ENCODE results near the gene CACHD1. TPM values are rescaled to one million over a fixed set of nuclear protein-coding genes. Genes with fewer than 3 reads are reported as not detected.

Gene CACHD1
- 2.2 and 2.4 TPM in 2 replicates for polyA plus RNA-seq (2012; rRNA removed)
- 3.2 TPM in 2 replicates for polyA plus RNA-seq (2012; cell fraction: cytosol; rRNA removed)
- polyA plus RNA-seq (2012; cell fraction: nucleus; rRNA removed) = 3.7 and 4.7 TPM in 2 replicates

DNA sequence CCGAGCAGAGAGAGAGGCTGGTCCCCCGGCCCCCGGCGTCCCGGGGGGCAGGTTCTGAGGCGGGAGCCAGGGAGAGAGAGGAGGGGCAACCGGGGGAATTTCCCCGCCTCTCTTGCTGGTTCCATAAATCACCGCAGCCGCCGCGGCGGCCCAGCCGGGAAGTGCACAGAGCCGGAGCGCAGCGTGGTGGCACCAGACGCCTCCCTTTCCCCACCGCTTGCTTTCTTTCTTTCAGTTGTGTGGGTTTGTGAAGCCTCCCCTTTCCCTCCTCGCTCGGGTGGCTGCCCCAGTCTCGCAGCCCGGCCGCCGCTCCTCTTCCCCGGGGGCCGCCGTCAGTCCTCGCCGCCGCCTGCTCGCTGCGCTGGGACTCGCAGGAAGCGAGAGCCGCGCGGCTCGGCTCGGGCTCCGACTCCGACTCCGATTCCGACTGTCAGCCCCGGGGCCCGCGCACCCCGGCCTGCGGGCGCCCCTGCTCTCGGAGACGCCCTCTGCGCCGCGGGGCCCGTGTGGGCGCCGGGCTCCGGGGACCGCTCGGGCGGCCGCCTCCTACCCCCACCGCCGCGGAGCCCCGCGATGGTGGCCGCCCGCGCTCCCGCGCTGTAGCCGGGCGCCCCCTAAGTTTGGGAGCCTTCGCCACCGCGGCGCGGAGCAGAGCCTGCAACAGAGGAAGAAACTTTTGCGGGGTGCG lies at the start of gene CACHD1:
TSS of gene CACHD1 (plus strand) at position 153 of the 688 bp plus-strand sequence. CDS start 616 bp downstream, outside the sequence.
- H3K9me3 ChIP-seq = no peaks in the 10 kb centered on the region
- H3K4me2 ChIP-seq = peak within 1 kb of the TSS; percentile 85
- peak within 1 kb of the TSS; percentile 75; the same call in 1 of the 2 replicates for H3K9ac ChIP-seq
- H3K4me1 ChIP-seq (ENCODE audit: control insufficient read depth in 1 of 2, insufficient read depth in 2 of 2, low read depth in 1 of 2, low read length in 1 of 2) = peaks cover 5 to 22% of the 10 kb centered on the region in 2 experiments
- CTCF ChIA-PET = interaction anchor here (0.6 kb wide), 1 partner anchor 22 kb away, joined by 5 read pairs; no protein-coding TSS in a partner anchor
- DNase-seq = peak; percentile 95
- H2AFZ ChIP-seq (ENCODE audit: low read depth) = peak within 1 kb of the TSS; percentile 100
- no peaks in the 10 kb centered on the region for H3F3A ChIP-seq (replicated peaks; ENCODE audit: insufficient read depth)
- H3K27ac ChIP-seq (ENCODE audit: low read depth in 2 of 2, low read length in 1 of 2) = peak within 1 kb of the TSS; percentile 67 to 87
- no peaks in the 10 kb centered on the region for H3K36me3 ChIP-seq (replicated peaks in 1 of 2; ENCODE audit: control insufficient read depth in 1 of 2, insufficient read depth in 2 of 2, low read length in 1 of 2)
- no peaks in the 10 kb centered on the region for H4K20me1 ChIP-seq (ENCODE audit: insufficient read depth)
- peaks cover 18% of the 10 kb centered on the region; the same call in 1 of the 2 replicates for H3K79me2 ChIP-seq (ENCODE audit: insufficient read depth)
- WGBS (ENCODE audit: low lambda C conversion rate) = under 1% methylated on average over 43 of the region's 82 CpGs
- peak within 1 kb of the TSS; percentile 79 to 83 for H3K4me3 ChIP-seq (ENCODE audit: low read depth in 2 of 2, low read length in 1 of 2)
- POLR2A ChIA-PET = no interaction called here
- no peaks in the 10 kb centered on the region for H3K27me3 ChIP-seq (ENCODE audit: insufficient read depth)
- no peaks in the 10 kb centered on the region for H3K9me2 ChIP-seq
- no peak for TF ChIP-seq RFX5 (IDR thresholded peaks at IDR 0.05; ENCODE audit: low read length)
- peak; percentile 50; the same call in 1 of the 2 replicates for TF ChIP-seq SMC3 (IDR thresholded peaks at IDR 0.05; ENCODE audit: low read depth, low read length)
- TF ChIP-seq GATA2 (CRISPR knock-in tag; IDR thresholded peaks at IDR 0.05) = no peak
- TF ChIP-seq EZH2phosphoT487 (IDR thresholded peaks at IDR 0.05; ENCODE audit: borderline replicate concordance, low read depth) = no peak
- TF ChIP-seq RAD21 (IDR thresholded peaks at IDR 0.05; ENCODE audit: low read length) = peak; percentile 72
- no peak for TF ChIP-seq FOXJ3 (CRISPR knock-in tag; IDR thresholded peaks at IDR 0.05)
- TF ChIP-seq, protein P1, sequence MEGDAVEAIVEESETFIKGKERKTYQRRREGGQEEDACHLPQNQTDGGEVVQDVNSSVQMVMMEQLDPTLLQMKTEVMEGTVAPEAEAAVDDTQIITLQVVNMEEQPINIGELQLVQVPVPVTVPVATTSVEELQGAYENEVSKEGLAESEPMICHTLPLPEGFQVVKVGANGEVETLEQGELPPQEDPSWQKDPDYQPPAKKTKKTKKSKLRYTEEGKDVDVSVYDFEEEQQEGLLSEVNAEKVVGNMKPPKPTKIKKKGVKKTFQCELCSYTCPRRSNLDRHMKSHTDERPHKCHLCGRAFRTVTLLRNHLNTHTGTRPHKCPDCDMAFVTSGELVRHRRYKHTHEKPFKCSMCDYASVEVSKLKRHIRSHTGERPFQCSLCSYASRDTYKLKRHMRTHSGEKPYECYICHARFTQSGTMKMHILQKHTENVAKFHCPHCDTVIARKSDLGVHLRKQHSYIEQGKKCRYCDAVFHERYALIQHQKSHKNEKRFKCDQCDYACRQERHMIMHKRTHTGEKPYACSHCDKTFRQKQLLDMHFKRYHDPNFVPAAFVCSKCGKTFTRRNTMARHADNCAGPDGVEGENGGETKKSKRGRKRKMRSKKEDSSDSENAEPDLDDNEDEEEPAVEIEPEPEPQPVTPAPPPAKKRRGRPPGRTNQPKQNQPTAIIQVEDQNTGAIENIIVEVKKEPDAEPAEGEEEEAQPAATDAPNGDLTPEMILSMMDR (IDR thresholded peaks at IDR 0.05) = peak; percentile 35
- TF ChIP-seq, protein P2, sequence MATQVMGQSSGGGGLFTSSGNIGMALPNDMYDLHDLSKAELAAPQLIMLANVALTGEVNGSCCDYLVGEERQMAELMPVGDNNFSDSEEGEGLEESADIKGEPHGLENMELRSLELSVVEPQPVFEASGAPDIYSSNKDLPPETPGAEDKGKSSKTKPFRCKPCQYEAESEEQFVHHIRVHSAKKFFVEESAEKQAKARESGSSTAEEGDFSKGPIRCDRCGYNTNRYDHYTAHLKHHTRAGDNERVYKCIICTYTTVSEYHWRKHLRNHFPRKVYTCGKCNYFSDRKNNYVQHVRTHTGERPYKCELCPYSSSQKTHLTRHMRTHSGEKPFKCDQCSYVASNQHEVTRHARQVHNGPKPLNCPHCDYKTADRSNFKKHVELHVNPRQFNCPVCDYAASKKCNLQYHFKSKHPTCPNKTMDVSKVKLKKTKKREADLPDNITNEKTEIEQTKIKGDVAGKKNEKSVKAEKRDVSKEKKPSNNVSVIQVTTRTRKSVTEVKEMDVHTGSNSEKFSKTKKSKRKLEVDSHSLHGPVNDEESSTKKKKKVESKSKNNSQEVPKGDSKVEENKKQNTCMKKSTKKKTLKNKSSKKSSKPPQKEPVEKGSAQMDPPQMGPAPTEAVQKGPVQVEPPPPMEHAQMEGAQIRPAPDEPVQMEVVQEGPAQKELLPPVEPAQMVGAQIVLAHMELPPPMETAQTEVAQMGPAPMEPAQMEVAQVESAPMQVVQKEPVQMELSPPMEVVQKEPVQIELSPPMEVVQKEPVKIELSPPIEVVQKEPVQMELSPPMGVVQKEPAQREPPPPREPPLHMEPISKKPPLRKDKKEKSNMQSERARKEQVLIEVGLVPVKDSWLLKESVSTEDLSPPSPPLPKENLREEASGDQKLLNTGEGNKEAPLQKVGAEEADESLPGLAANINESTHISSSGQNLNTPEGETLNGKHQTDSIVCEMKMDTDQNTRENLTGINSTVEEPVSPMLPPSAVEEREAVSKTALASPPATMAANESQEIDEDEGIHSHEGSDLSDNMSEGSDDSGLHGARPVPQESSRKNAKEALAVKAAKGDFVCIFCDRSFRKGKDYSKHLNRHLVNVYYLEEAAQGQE (IDR thresholded peaks at IDR 0.05; ENCODE audit: low read depth, low read length) = no peak
- TF ChIP-seq, protein P3, sequence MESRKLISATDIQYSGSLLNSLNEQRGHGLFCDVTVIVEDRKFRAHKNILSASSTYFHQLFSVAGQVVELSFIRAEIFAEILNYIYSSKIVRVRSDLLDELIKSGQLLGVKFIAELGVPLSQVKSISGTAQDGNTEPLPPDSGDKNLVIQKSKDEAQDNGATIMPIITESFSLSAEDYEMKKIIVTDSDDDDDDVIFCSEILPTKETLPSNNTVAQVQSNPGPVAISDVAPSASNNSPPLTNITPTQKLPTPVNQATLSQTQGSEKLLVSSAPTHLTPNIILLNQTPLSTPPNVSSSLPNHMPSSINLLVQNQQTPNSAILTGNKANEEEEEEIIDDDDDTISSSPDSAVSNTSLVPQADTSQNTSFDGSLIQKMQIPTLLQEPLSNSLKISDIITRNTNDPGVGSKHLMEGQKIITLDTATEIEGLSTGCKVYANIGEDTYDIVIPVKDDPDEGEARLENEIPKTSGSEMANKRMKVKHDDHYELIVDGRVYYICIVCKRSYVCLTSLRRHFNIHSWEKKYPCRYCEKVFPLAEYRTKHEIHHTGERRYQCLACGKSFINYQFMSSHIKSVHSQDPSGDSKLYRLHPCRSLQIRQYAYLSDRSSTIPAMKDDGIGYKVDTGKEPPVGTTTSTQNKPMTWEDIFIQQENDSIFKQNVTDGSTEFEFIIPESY (IDR thresholded peaks at IDR 0.05; ENCODE audit: borderline replicate concordance, low read depth) = no peak
- no peak for TF ChIP-seq NFIC (IDR thresholded peaks at IDR 0.05; ENCODE audit: borderline replicate concordance)
- TF ChIP-seq TEAD4 (IDR thresholded peaks at IDR 0.05; ENCODE audit: borderline replicate concordance, insufficient read depth) = no peak
- TF ChIP-seq NRF1 (IDR thresholded peaks at IDR 0.05; ENCODE audit: low read depth, low read length) = no peak
- TF ChIP-seq TAF1 (IDR thresholded peaks at IDR 0.05; ENCODE audit: borderline replicate concordance, low read depth, low read length) = peak; percentile 80
- TF ChIP-seq, protein P4, sequence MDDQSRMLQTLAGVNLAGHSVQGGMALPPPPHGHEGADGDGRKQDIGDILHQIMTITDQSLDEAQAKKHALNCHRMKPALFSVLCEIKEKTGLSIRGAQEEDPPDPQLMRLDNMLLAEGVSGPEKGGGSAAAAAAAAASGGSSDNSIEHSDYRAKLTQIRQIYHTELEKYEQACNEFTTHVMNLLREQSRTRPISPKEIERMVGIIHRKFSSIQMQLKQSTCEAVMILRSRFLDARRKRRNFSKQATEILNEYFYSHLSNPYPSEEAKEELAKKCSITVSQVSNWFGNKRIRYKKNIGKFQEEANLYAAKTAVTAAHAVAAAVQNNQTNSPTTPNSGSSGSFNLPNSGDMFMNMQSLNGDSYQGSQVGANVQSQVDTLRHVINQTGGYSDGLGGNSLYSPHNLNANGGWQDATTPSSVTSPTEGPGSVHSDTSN (IDR thresholded peaks at IDR 0.05) = peak; percentile 88
- no peak for TF ChIP-seq YY1 (IDR thresholded peaks at IDR 0.05; ENCODE audit: low read depth)
- TF ChIP-seq FOSL2 (IDR thresholded peaks at IDR 0.05; ENCODE audit: borderline replicate concordance, low read depth) = no peak
- TF ChIP-seq, protein P5, sequence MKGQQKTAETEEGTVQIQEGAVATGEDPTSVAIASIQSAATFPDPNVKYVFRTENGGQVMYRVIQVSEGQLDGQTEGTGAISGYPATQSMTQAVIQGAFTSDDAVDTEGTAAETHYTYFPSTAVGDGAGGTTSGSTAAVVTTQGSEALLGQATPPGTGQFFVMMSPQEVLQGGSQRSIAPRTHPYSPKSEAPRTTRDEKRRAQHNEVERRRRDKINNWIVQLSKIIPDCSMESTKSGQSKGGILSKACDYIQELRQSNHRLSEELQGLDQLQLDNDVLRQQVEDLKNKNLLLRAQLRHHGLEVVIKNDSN (IDR thresholded peaks at IDR 0.05; ENCODE audit: borderline replicate concordance, low read depth) = no peak
- peak; percentile 59; the same call in 1 of the 2 replicates for TF ChIP-seq SIN3A (IDR thresholded peaks at IDR 0.05; ENCODE audit: borderline replicate concordance, low read depth, low read length)
- TF ChIP-seq RXRA (IDR thresholded peaks at IDR 0.05; ENCODE audit: borderline replicate concordance, low read depth) = no peak
- TF ChIP-seq, protein P6, sequence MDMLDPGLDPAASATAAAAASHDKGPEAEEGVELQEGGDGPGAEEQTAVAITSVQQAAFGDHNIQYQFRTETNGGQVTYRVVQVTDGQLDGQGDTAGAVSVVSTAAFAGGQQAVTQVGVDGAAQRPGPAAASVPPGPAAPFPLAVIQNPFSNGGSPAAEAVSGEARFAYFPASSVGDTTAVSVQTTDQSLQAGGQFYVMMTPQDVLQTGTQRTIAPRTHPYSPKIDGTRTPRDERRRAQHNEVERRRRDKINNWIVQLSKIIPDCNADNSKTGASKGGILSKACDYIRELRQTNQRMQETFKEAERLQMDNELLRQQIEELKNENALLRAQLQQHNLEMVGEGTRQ (IDR thresholded peaks at IDR 0.05; ENCODE audit: borderline replicate concordance, low read depth, low read length) = no peak
- TF ChIP-seq MEF2A (IDR thresholded peaks at IDR 0.05; ENCODE audit: borderline replicate concordance, low read depth) = no peak
